K562 treated with DMSO at 1 percent for 4 hours (cell line): Measurements from ENCODE around the gene XPO5. TPM values are rescaled to one million over a fixed set of nuclear protein-coding genes. Genes with fewer than 3 reads are reported as not detected.

Experiments
- total RNA-seq: library from RNA; unstranded; fragments of 300-600 nt; gene quantifications from 2 replicates; pipeline ENCODE4 v1.2.3, GENCODE V29; 2022; ENCODE audit not compliant: insufficient read depth

Gene XPO5
- total RNA-seq: 54.7 and 66.2 TPM in 2 replicates

GRCh38 chr6:43575772-43576551 lies at the start of gene XPO5, which contains the start of gene POLH:
Gene XPO5 (minus strand): TSS chr6:43576038. CDS start chr6:43575864, 174 bp downstream.
Gene POLH (plus strand): TSS chr6:43576185. CDS start chr6:43582320, 6,135 bp downstream.

GRCh38 chr6:43516697-43517504 lies 58.9 kb downstream of the XPO5 start, which contains the start of the genes POLR1C and YIPF3:
Gene POLR1C (plus strand): TSS chr6:43517089. CDS start chr6:43517110, 21 bp downstream.
Gene YIPF3 (minus strand): TSS chr6:43516926. CDS start chr6:43516807, 119 bp downstream.

GRCh38 chr6:43509984-43510826 lies 65.6 kb downstream of the XPO5 start, which contains the start of gene LRRC73:
Gene LRRC73 (minus strand): TSS chr6:43510346. CDS start chr6:43509785, 561 bp downstream.

GRCh38 chr6:43477235-43478007 lies 98.4 kb downstream of the XPO5 start, which contains the start of gene TJAP1:
Gene TJAP1 (plus strand): TSS chr6:43477570. CDS start chr6:43499002, 21,432 bp downstream.

Other genes with a start within 250 kb of the XPO5 start
- 13.0 and 16.6 TPM in 2 replicates for gene ZNF318, start 206.4 kb downstream of the XPO5 start, total RNA-seq
- 11.9 and 15.4 TPM in 2 replicates for gene ABCC10, start 148.5 kb downstream of the XPO5 start, total RNA-seq
- 0.84 TPM in 1 of 2 replicates, not detected in the other for gene DLK2, start 120.5 kb downstream of the XPO5 start, total RNA-seq
- 40.5 and 45.9 TPM in 2 replicates for gene TJAP1, start 98.5 kb downstream of the XPO5 start, total RNA-seq
- gene LRRC73, start 65.7 kb downstream of the XPO5 start, total RNA-seq: not detected in 2 replicates
- 136 and 148 TPM in 2 replicates for gene YIPF3, start 59.1 kb downstream of the XPO5 start, total RNA-seq
- gene POLR1C, start 58.9 kb downstream of the XPO5 start, total RNA-seq: 47.9 and 51.3 TPM in 2 replicates
- 20.0 and 22.6 TPM in 2 replicates for gene POLH, start 147 bp upstream of the XPO5 start, total RNA-seq
- gene GTPBP2, start 53.2 kb upstream of the XPO5 start, total RNA-seq: 122 and 156 TPM in 2 replicates
- gene MAD2L1BP, start 59.8 kb upstream of the XPO5 start, total RNA-seq: 64.2 and 69.6 TPM in 2 replicates
- gene RSPH9, start 69.0 kb upstream of the XPO5 start, total RNA-seq: 0.91 TPM in 1 of 2 replicates, not detected in the other
- 98.5 and 99.2 TPM in 2 replicates for gene MRPS18A, start 111.8 kb upstream of the XPO5 start, total RNA-seq
- 188 and 209 TPM in 2 replicates for gene VEGFA, start 194.2 kb upstream of the XPO5 start, total RNA-seq